Stimulated activated naive CD8-positive, alpha-beta T cell treated with anti-CD3 and anti-CD28 coated beads, Interleukin-15, amount 100 ng/mL, for 72 hours (primary cell): ENCODE data around the gene INSRR.

Source experiments
- ATAC-seq: fragments of 150-1000 bp; cut with Tn5 transposase; 2 replicates; pipeline ENCODE4 v1.10.0; 2021; ENCODE audit warnings: mild to moderate bottlenecking, moderate library complexity
- DNase-seq, 2 donors: peaks; one replicate each; pipeline ENCODE4 v3.0.0; 2021 to 2022
- H3K27ac Mint-ChIP-seq, 2 donors: one replicate each; pipeline ENCODE4 v1.8.0; 2022; ENCODE audit warnings: mild to moderate bottlenecking in 2 of 2, mixed read lengths in 2 of 2, moderate library complexity in 2 of 2
- H3K27me3 Mint-ChIP-seq: one replicate; pipeline ENCODE4 v1.8.0; 2022; ENCODE audit warnings: mixed read lengths
- H3K4me1 Mint-ChIP-seq: one replicate; pipeline ENCODE4 v1.8.0; 2022; ENCODE audit warnings: mild to moderate bottlenecking, mixed read lengths
- H3K4me3 Mint-ChIP-seq, 2 donors: one replicate each; pipeline ENCODE4 v1.8.0; 2022; ENCODE audit warnings: mild to moderate bottlenecking in 2 of 2, mixed read lengths in 2 of 2, moderate library complexity in 1 of 2
- H3K9me3 Mint-ChIP-seq, 2 donors: one replicate each; pipeline ENCODE4 v1.8.0; 2022; ENCODE audit warnings: mixed read lengths in 2 of 2

INSRR gene

GRCh38 chr1:156852418-156852874 lies 6.5 kb downstream of the INSRR start:
- no peak for ATAC-seq
- H3K4me1 Mint-ChIP-seq = peaks cover 24% of the 10 kb centered on the region
- H3K27ac Mint-ChIP-seq = no peak overlapping the region
- no peak for DNase-seq
- no peaks in the 10 kb centered on the region for H3K9me3 Mint-ChIP-seq
- H3K4me3 Mint-ChIP-seq = no peak overlapping the region
- peaks cover 21% of the 10 kb centered on the region for H3K27me3 Mint-ChIP-seq

- Mint-ChIP-seq H3K9me3 (no peaks in the 10 kb centered on the region), H3K4me1 (peaks cover 30% of the 10 kb centered on the region), H3K27me3 (peaks cover 21% of the 10 kb centered on the region), H3K4me3 (no peak overlapping the region), H3K27ac (no peak overlapping the region)
- DNase-seq (no peak), ATAC-seq (no peak)
Measured at GRCh38 chr1:156851779-156852417, 7.0 kb downstream of the INSRR start.

GRCh38 chr1:156849151-156849496 lies 9.8 kb downstream of the INSRR start:
- H3K9me3 Mint-ChIP-seq = no peaks in the 10 kb centered on the region
- DNase-seq (no peak), ATAC-seq (no peak)
- H3K27ac Mint-ChIP-seq = no peak overlapping the region
- H3K27me3 Mint-ChIP-seq = peaks cover 44% of the 10 kb centered on the region
- peak overlapping the region in 1 of 2 donors; percentile 72 for H3K4me3 Mint-ChIP-seq
- peaks cover 52% of the 10 kb centered on the region for H3K4me1 Mint-ChIP-seq

GRCh38 chr1:156848461-156849150 lies 10.3 kb downstream of the INSRR start:
- DNase-seq = peak; percentile 59 to 70
- H3K27ac Mint-ChIP-seq = no peak overlapping the region
- peaks cover 49% of the 10 kb centered on the region for H3K27me3 Mint-ChIP-seq

GRCh38 chr1:156847591-156848460 lies 11.1 kb downstream of the INSRR start:
- peak overlapping the region in 1 of 2 donors; percentile 72 for H3K4me3 Mint-ChIP-seq
- H3K27ac Mint-ChIP-seq = no peak overlapping the region
- H3K4me1 Mint-ChIP-seq = peaks cover 56% of the 10 kb centered on the region
- peaks cover 57% of the 10 kb centered on the region for H3K27me3 Mint-ChIP-seq
- ATAC-seq (no peak), DNase-seq (no peak)
- H3K9me3 Mint-ChIP-seq = no peaks in the 10 kb centered on the region

More at GRCh38 chr1:156848461-156849150, 10.3 kb downstream of the INSRR start:
- no peaks in the 10 kb centered on the region for H3K9me3 Mint-ChIP-seq
- H3K4me1 Mint-ChIP-seq = peaks cover 56% of the 10 kb centered on the region
- peak overlapping the region; percentile 35 to 72 for H3K4me3 Mint-ChIP-seq
- ATAC-seq = peak; percentile 90

- H3K27ac Mint-ChIP-seq = no peak overlapping the region
- peaks cover 69% of the 10 kb centered on the region for H3K27me3 Mint-ChIP-seq
- ATAC-seq (no peak), DNase-seq (no peak)
- H3K4me1 Mint-ChIP-seq = peaks cover 56% of the 10 kb centered on the region
- H3K4me3 Mint-ChIP-seq = no peak overlapping the region
- no peaks in the 10 kb centered on the region for H3K9me3 Mint-ChIP-seq
Measured at GRCh38 chr1:156846643-156847042, 12.3 kb downstream of the INSRR start.

GRCh38 chr1:156845953-156846545 lies 12.9 kb downstream of the INSRR start:
- peaks cover 56% of the 10 kb centered on the region for H3K4me1 Mint-ChIP-seq
- ATAC-seq (no peak), DNase-seq (no peak)
- H3K4me3 Mint-ChIP-seq = peak overlapping the region; percentile 11 to 80
- peak overlapping the region in 1 of 2 donors; percentile 37 for H3K27ac Mint-ChIP-seq
- H3K27me3 Mint-ChIP-seq = peaks cover 75% of the 10 kb centered on the region
- no peaks in the 10 kb centered on the region for H3K9me3 Mint-ChIP-seq

GRCh38 chr1:156845055-156845952 lies 13.6 kb downstream of the INSRR start:
- DNase-seq = peak; percentile 26 to 38
- Mint-ChIP-seq H3K27me3 (peaks cover 82% of the 10 kb centered on the region), H3K4me3 (peak overlapping the region; percentile 60 to 80), H3K27ac (no peak overlapping the region), H3K9me3 (no peaks in the 10 kb centered on the region), H3K4me1 (peaks cover 56% of the 10 kb centered on the region)
- peak; percentile 21 for ATAC-seq

GRCh38 chr1:156844638-156845037 lies 14.3 kb downstream of the INSRR start:
- ATAC-seq (no peak), DNase-seq (no peak)
- Mint-ChIP-seq H3K9me3 (no peaks in the 10 kb centered on the region), H3K4me1 (peaks cover 59% of the 10 kb centered on the region), H3K4me3 (peak overlapping the region; percentile 60 to 80), H3K27me3 (peaks cover 89% of the 10 kb centered on the region), H3K27ac (no peak overlapping the region)

- Mint-ChIP-seq H3K4me3 (peak overlapping the region; percentile 21 to 65), H3K27me3 (peaks cover 93% of the 10 kb centered on the region), H3K4me1 (peaks cover 57% of the 10 kb centered on the region)
Measured at GRCh38 chr1:156844102-156844501, 14.8 kb downstream of the INSRR start.

GRCh38 chr1:156842618-156843300 lies 16.2 kb downstream of the INSRR start:
- ATAC-seq = no peak
- Mint-ChIP-seq H3K4me3 (no peak overlapping the region), H3K27me3 (peaks cover 93% of the 10 kb centered on the region), H3K4me1 (peaks cover 51% of the 10 kb centered on the region), H3K9me3 (no peaks in the 10 kb centered on the region), H3K27ac (no peak overlapping the region)
- no peak for DNase-seq

More at GRCh38 chr1:156844102-156844501, 14.8 kb downstream of the INSRR start:
- H3K9me3 Mint-ChIP-seq = no peaks in the 10 kb centered on the region
- peak overlapping the region in 1 of 2 donors; percentile 81 for H3K27ac Mint-ChIP-seq
- no peak for ATAC-seq
- no peak for DNase-seq

GRCh38 chr1:156841295-156841855 lies 17.5 kb downstream of the INSRR start:
- no peaks in the 10 kb centered on the region for H3K9me3 Mint-ChIP-seq
- no peak overlapping the region for H3K27ac Mint-ChIP-seq
- peaks cover 53% of the 10 kb centered on the region for H3K4me1 Mint-ChIP-seq
- no peak for DNase-seq
- peaks cover 79% of the 10 kb centered on the region for H3K27me3 Mint-ChIP-seq
- H3K4me3 Mint-ChIP-seq = no peak overlapping the region
- no peak for ATAC-seq

GRCh38 chr1:156840898-156841279 lies 18.0 kb downstream of the INSRR start:
- no peak overlapping the region for H3K4me3 Mint-ChIP-seq
- H3K27ac Mint-ChIP-seq = no peak overlapping the region
- H3K9me3 Mint-ChIP-seq = no peaks in the 10 kb centered on the region
- H3K4me1 Mint-ChIP-seq = peaks cover 54% of the 10 kb centered on the region
- peaks cover 74% of the 10 kb centered on the region for H3K27me3 Mint-ChIP-seq
- no peak for DNase-seq
- no peak for ATAC-seq
